MM.1S (cell line): Measurements from ENCODE around the gene C10orf143.

Source experiments
- DNase-seq: peaks from one replicate; pipeline ENCODE4 v3.0.0-alpha.2; 2015
- H2AFZ ChIP-seq: fragments of 300-600 bp; sonication (generic); 2 replicates; pipeline ENCODE4 v1.6.0; 2016; ENCODE audit warnings: antibody characterized with exemption, low read length
- H3F3A ChIP-seq: fragments of 300-600 bp; sonication (generic); 2 replicates; pipeline ENCODE4 v1.6.1; 2016; ENCODE audit warnings: mild to moderate bottlenecking, antibody characterized with exemption, low read length, moderate library complexity, mixed read lengths; ENCODE audit not compliant: insufficient read depth
- H3K27ac ChIP-seq: fragments of 300-600 bp; sonication (generic); 2 replicates; pipeline ENCODE4 v1.5.1; 2016; ENCODE audit warnings: mild to moderate bottlenecking, low read length
- H3K27me3 ChIP-seq: fragments of 300-600 bp; sonication (generic); replicated peaks from 2 replicates; pipeline ENCODE4 v1.6.0; 2016; ENCODE audit warnings: low read length; ENCODE audit not compliant: insufficient read depth
- H3K36me3 ChIP-seq: fragments of 300-600 bp; sonication (generic); replicated peaks from 2 replicates; pipeline ENCODE4 v1.6.1; 2016; ENCODE audit warnings: mild to moderate bottlenecking, low read length, mixed read lengths; ENCODE audit not compliant: insufficient read depth
- H3K4me1 ChIP-seq: fragments of 300-600 bp; sonication (generic); 2 replicates; pipeline ENCODE4 v1.6.1; 2016; ENCODE audit warnings: low read length, mixed read lengths
- H3K4me2 ChIP-seq: fragments of 300-600 bp; sonication (generic); 2 replicates; pipeline ENCODE4 v1.6.0; 2016; ENCODE audit warnings: low read depth, low read length
- H3K4me3 ChIP-seq: fragments of 300-600 bp; sonication (generic); 2 replicates; pipeline ENCODE4 v1.5.1; 2016; ENCODE audit warnings: low read length, mixed read lengths
- H3K79me2 ChIP-seq: fragments of 300-600 bp; sonication (generic); 2 replicates; pipeline ENCODE4 v1.6.1; 2016; ENCODE audit warnings: mixed run types, low read length, mixed read lengths
- H3K9ac ChIP-seq: fragments of 300-600 bp; sonication (generic); 2 replicates; pipeline ENCODE4 v1.6.1; 2016; ENCODE audit warnings: low read length, mixed read lengths
- H3K9me2 ChIP-seq: fragments of 300-600 bp; sonication (generic); replicated peaks from 2 replicates; pipeline ENCODE4 v1.6.1; 2016; ENCODE audit warnings: mild to moderate bottlenecking, low read length, mixed read lengths; ENCODE audit not compliant: insufficient read depth
- H3K9me3 ChIP-seq: fragments of 300-600 bp; sonication (generic); replicated peaks from 2 replicates; pipeline ENCODE4 v1.6.1; 2016; ENCODE audit warnings: mild to moderate bottlenecking, low read length, mixed read lengths; ENCODE audit not compliant: insufficient read depth
- H4K20me1 ChIP-seq: fragments of 300-600 bp; sonication (generic); 2 replicates; pipeline ENCODE4 v1.6.1; 2016; ENCODE audit warnings: mild to moderate bottlenecking, low read length, moderate library complexity, mixed read lengths; ENCODE audit not compliant: insufficient read depth
- CTCF ChIP-seq: fragments of 300-600 bp; sonication (generic); IDR thresholded peaks from 2 replicates; pipeline ENCODE4 v1.5.1; 2016; ENCODE audit warnings: antibody characterized with exemption, low read length, mixed read lengths
- EZH2 ChIP-seq: fragments of 300-600 bp; sonication (generic); optimal IDR thresholded peaks from 2 replicates; pipeline ENCODE3; 2017; ENCODE audit warnings: low read depth, mild to moderate bottlenecking, antibody characterized with exemption, low read length, mixed read lengths
- EZH2phosphoT487 ChIP-seq: fragments of 300-600 bp; sonication (generic); IDR thresholded peaks from 2 replicates; pipeline ENCODE4 v1.6.1; 2018; ENCODE audit warnings: antibody characterized with exemption, low read length

The C10orf143 gene

GRCh38 chr10:130049244-130049643 lies 61.4 kb downstream of the C10orf143 start:
- Histone ChIP-seq H4K20me1 (no peaks in the 10 kb centered on the region), H3K27me3 (no peaks in the 10 kb centered on the region; the same call in 1 of the 2 replicates), H3K36me3 (no peaks in the 10 kb centered on the region), H3K79me2 (no peaks in the 10 kb centered on the region), H3K9me3 (no peaks in the 10 kb centered on the region), H2AFZ (no peak overlapping the region), H3F3A (no peaks in the 10 kb centered on the region), H3K27ac (no peak overlapping the region), H3K4me2 (no peak overlapping the region), H3K9ac (no peak overlapping the region), H3K4me3 (no peak overlapping the region), H3K9me2 (no peaks in the 10 kb centered on the region), H3K4me1 (no peaks in the 10 kb centered on the region)
- no peak for TF ChIP-seq EZH2
- TF ChIP-seq CTCF, result no peak
- TF ChIP-seq EZH2phosphoT487, result no peak
- DNase-seq, result no peak

- Histone ChIP-seq H3K4me2 (no peak overlapping the region), H3F3A (no peaks in the 10 kb centered on the region), H3K4me1 (no peaks in the 10 kb centered on the region), H4K20me1 (no peaks in the 10 kb centered on the region), H3K79me2 (no peaks in the 10 kb centered on the region), H3K9ac (no peak overlapping the region), H2AFZ (no peak overlapping the region), H3K27ac (no peak overlapping the region), H3K4me3 (no peak overlapping the region), H3K36me3 (no peaks in the 10 kb centered on the region), H3K27me3 (no peaks in the 10 kb centered on the region; the same call in 1 of the 2 replicates), H3K9me2 (no peaks in the 10 kb centered on the region), H3K9me3 (no peaks in the 10 kb centered on the region)
- DNase-seq, result no peak
- TF ChIP-seq EZH2phosphoT487, result no peak
- TF ChIP-seq EZH2, result no peak
- TF ChIP-seq CTCF, result no peak
These were observed 62.5 kb downstream of the C10orf143 start for GRCh38 chr10:130048081-130048480.

GRCh38 chr10:130047336-130047735 lies 63.3 kb downstream of the C10orf143 start:
- no peaks in the 10 kb centered on the region for H3K9me2 ChIP-seq
- no peak for DNase-seq

More at GRCh38 chr10:130047336-130047735, 63.3 kb downstream of the C10orf143 start:
- TF ChIP-seq EZH2 (no peak), CTCF (no peak), EZH2phosphoT487 (no peak)
- Histone ChIP-seq H3K4me1 (no peaks in the 10 kb centered on the region), H3K9me3 (no peaks in the 10 kb centered on the region), H3K4me3 (no peak overlapping the region), H3K27ac (no peak overlapping the region), H3K4me2 (no peak overlapping the region), H3F3A (no peaks in the 10 kb centered on the region), H3K36me3 (no peaks in the 10 kb centered on the region), H3K79me2 (no peaks in the 10 kb centered on the region), H2AFZ (no peak overlapping the region), H4K20me1 (no peaks in the 10 kb centered on the region), H3K9ac (no peak overlapping the region), H3K27me3 (no peaks in the 10 kb centered on the region; the same call in 1 of the 2 replicates)
